ENCODE data around the gene C16orf90. TPM values are rescaled to one million over a fixed set of nuclear protein-coding genes. Genes with fewer than 3 reads are reported as not detected.

The C16orf90 gene
- total RNA-seq, 4 donors from 2014 or later: not detected

- Histone ChIP-seq H3K9me3 (no peaks in the 10 kb centered on the region), H3K4me3 (no peak overlapping the region), H3K36me3 (peaks cover 0 to 6% of the 10 kb centered on the region in 2 donors), H3K27me3 (no peaks in the 10 kb centered on the region), H3K27ac (no peak overlapping the region), H3K4me1 (peaks cover 37 to 45% of the 10 kb centered on the region in 2 donors)
- DNase-seq (no peak), ATAC-seq (no peak)
- TF ChIP-seq POLR2A (IDR thresholded peaks at IDR 0.05) (no peak), CTCF (IDR thresholded peaks at IDR 0.05 in 4 of 5, conservative IDR thresholded peaks at IDR 0.05 in 1 of 5) (no peak)
- in situ Hi-C loops (cut with MboI; ENCODE audit: low sequenced_read_pairs in 4 of 4) (no loop called here), intact Hi-C loops (cut with DNase I; ENCODE audit: low total_unique reads) (no loop called here)
Measured at GRCh38 chr16:3467921-3468320, 27.4 kb downstream of the C16orf90 start.

- TF ChIP-seq CTCF (IDR thresholded peaks at IDR 0.05 in 4 of 5, conservative IDR thresholded peaks at IDR 0.05 in 1 of 5) (no peak), POLR2A (IDR thresholded peaks at IDR 0.05) (no peak)
- intact Hi-C loops (cut with DNase I; ENCODE audit: low total_unique reads) (no loop called here), in situ Hi-C loops (cut with MboI; ENCODE audit: low sequenced_read_pairs in 4 of 4) (no loop called here)
- H3K4me1 ChIP-seq: peaks cover 41 to 51% of the 10 kb centered on the region in 2 donors
- no peak overlapping the region for H3K27ac ChIP-seq
- no peaks in the 10 kb centered on the region for H3K9me3 ChIP-seq
- H3K36me3 ChIP-seq: peaks cover 0 to 6% of the 10 kb centered on the region in 2 donors
- no peaks in the 10 kb centered on the region for H3K27me3 ChIP-seq
- no peak for ATAC-seq
- no peak overlapping the region for H3K4me3 ChIP-seq
- no peak for DNase-seq
Measured at GRCh38 chr16:3467182-3467581, 28.1 kb downstream of the C16orf90 start.

- ATAC-seq (no peak), DNase-seq (no peak)
- in situ Hi-C loops (cut with MboI; ENCODE audit: low sequenced_read_pairs in 4 of 4): no loop called here
- no peaks in the 10 kb centered on the region for H3K27me3 ChIP-seq
- H3K9me3 ChIP-seq: no peaks in the 10 kb centered on the region
- peaks cover 0 to 6% of the 10 kb centered on the region in 2 donors for H3K36me3 ChIP-seq
- H3K4me3 ChIP-seq: no peak overlapping the region
- intact Hi-C loops (cut with DNase I; ENCODE audit: low total_unique reads): no loop called here
- H3K4me1 ChIP-seq: peaks cover 52 to 62% of the 10 kb centered on the region in 2 donors
- H3K27ac ChIP-seq: no peak overlapping the region
- no peak for TF ChIP-seq POLR2A (IDR thresholded peaks at IDR 0.05)
- TF ChIP-seq CTCF (IDR thresholded peaks at IDR 0.05 in 4 of 5, conservative IDR thresholded peaks at IDR 0.05 in 1 of 5): no peak
Measured at GRCh38 chr16:3465911-3466584, 29.2 kb downstream of the C16orf90 start.

GRCh38 chr16:3465301-3465700 lies 30.0 kb downstream of the C16orf90 start:
- no peaks in the 10 kb centered on the region for H3K9me3 ChIP-seq
- H3K27ac ChIP-seq: no peak overlapping the region
- intact Hi-C loops (cut with DNase I; ENCODE audit: low total_unique reads) (no loop called here), in situ Hi-C loops (cut with MboI; ENCODE audit: low sequenced_read_pairs in 4 of 4) (no loop called here)
- no peak overlapping the region for H3K4me3 ChIP-seq
- no peaks in the 10 kb centered on the region for H3K27me3 ChIP-seq
- no peak for ATAC-seq
- DNase-seq: no peak
- no peak for TF ChIP-seq POLR2A (IDR thresholded peaks at IDR 0.05)
- TF ChIP-seq CTCF (IDR thresholded peaks at IDR 0.05 in 4 of 5, conservative IDR thresholded peaks at IDR 0.05 in 1 of 5): no peak
- peaks cover 59 to 64% of the 10 kb centered on the region in 2 donors for H3K4me1 ChIP-seq
- H3K36me3 ChIP-seq: peaks cover 0 to 6% of the 10 kb centered on the region in 2 donors

All from gastrocnemius medialis (tissue), 4 donors.